T-helper 22 cell (primary cell): ENCODE data around the gene SYNE2.
"Not testable (repeated sequence)": the region's sequence is repeated elsewhere in the genome, so short reads cannot be mapped to it uniquely, and the experiment has no call there.

Experiments
- DNase-seq: peaks from one replicate; pipeline ENCODE4 v3.0.0-alpha.2; 2020; ENCODE audit warnings: low read depth

Gene SYNE2

DNA sequence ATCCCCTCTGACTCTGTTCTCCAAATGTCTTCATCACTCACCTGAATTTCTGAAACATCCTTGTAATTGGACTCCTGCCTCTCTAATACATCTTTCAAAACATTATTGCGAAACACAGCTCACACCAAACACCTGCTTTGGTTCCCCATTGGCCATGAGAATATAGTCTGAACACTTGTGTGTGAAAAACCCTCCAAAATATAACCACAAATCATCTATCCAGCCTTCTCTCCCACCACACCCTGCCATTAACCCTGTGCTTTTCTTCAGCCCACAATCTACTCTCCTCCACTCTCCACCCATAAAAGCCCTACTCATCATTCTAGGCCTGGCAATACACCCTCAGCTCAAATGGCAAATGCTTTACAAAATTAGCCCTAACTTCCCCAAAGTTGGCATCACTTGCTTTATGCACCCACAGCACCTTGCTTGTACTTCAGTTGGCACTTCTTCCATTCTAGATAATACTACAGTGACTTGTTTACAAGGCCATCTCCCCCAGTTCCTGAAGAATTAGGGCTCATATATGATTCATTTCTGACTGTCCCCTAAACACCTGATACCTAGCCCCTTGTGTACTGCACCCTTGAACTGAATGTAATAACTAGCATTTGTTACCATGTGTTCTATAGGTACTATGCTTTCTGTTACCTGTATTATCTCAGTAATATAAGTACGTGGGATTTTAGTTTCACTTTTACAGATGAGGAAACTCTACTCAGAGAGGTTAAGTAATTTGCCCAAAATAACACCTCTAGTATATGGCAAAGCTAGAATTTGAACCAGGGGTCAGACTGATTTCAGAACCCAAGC, 17.3 kb downstream of the SYNE2 start:
- not testable (repeated sequence) for DNase-seq

- DNase-seq = not testable (repeated sequence)
Measured at GRCh38 chr14:63870753-63871037, 17.9 kb downstream of the SYNE2 start.

GRCh38 chr14:63874223-63874622, 21.4 kb downstream of the SYNE2 start:
- no peak for DNase-seq

DNA sequence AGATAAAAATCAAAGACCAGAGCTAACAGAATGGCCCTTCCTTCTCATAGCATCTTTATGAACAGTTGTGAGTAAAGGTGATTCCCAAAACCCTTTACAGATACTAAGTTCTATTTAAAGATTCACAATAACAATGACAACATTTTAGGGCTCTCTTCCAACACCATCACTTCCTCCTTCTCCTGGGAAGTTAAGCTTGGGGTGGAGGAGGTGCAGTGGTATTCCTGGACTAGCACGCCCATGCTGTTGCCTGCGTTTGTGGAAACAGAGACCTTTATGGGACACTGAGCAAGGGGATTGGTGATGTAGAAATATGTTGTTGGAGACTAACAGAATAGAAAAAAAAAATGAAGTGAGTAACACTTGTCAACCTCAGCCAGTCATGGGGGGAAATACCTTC, 22.5 kb downstream of the SYNE2 start:
- no peak for DNase-seq

- no peak for DNase-seq
Measured at GRCh38 chr14:63877550-63877939, 24.7 kb downstream of the SYNE2 start.

- no peak for DNase-seq
Measured at GRCh38 chr14:63878052-63878451, 25.2 kb downstream of the SYNE2 start.

- no peak for DNase-seq
Measured at GRCh38 chr14:63878792-63879191, 26.0 kb downstream of the SYNE2 start.

DNA sequence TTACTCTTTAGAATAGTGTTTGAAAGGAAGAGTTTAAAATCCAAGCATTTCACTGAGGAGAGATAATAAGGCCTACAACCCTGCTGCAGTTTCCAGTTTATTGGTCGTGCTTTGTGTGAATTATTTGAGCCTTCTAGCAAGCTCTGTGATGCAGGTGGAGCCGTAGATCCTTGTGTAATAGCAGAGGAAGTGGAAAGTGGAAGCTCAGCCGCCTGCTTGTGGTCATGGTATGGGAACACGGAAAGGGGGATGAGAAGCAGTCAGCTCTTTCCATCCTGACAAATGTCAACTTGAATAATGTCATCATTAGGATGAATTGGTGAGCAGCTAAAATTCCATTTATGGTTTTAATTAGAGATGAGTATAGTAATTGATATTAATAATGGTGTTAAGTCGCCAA, 29.1 kb downstream of the SYNE2 start:
- DNase-seq = no peak

DNA sequence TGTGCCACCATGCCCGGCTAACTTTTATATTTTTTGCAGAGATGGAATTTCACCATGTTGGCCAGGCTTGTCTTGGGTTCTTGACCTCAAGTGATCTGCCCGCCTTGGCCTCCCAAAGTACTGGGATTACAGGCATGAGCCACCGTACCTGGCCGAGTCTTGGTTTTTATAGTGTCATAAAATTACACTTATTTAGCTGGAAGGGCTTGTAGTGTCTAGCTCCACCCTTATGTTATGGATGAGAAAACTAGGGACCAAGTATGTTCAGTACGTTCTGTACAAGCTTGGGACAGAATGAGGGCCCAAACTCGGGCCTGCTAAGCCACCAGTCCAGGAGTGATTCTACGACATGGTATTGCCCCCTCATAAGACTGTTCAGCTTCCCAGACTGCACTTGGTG, 35.1 kb downstream of the SYNE2 start:
- DNase-seq = no peak

- DNase-seq = no peak
Measured at GRCh38 chr14:63890553-63890952, 37.7 kb downstream of the SYNE2 start.

GRCh38 chr14:63891148-63891975, 38.6 kb downstream of the SYNE2 start:
- no peak for DNase-seq

DNA sequence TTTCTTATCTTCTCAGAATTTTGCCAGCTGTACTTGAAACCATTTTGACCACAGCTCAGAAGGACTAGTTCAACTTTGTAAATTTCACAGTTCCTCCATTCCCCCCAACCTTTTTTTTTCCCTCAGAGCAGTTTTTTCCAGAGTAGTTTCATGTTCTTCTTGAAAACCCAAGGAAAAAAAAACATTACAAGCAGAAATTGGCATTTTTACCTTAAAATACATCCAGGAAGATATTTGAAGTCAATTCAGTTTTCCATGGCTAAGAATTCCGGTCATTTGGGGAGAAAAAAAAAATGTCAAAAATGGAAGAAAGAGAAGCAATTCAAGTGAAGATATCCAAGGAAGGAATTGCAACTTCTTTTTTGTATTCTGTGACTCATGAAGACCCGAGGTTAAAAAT, 39.5 kb downstream of the SYNE2 start:
- DNase-seq = no peak

- no peak for DNase-seq
Measured at GRCh38 chr14:63893701-63894458, 41.1 kb downstream of the SYNE2 start.

DNA sequence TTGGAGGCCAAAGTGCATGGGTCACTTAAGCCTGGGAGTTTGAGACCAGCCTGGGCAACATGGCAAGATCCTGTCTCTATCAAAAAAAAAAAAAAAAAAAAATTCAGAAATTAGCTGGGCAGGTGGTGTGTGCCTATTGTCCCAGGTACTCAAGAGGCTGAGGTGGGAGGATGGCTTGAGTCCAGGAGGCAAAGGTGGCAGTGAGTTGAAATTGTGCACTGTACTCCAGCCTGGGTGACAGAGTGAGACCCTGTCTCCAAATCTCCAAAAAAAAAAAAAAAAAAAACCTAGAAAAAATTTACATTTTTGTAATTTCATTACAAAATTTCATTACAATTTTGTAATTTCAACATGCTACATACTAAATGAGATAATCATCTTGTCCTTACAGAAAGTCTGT, 42.7 kb downstream of the SYNE2 start:
- DNase-seq = no peak

DNA sequence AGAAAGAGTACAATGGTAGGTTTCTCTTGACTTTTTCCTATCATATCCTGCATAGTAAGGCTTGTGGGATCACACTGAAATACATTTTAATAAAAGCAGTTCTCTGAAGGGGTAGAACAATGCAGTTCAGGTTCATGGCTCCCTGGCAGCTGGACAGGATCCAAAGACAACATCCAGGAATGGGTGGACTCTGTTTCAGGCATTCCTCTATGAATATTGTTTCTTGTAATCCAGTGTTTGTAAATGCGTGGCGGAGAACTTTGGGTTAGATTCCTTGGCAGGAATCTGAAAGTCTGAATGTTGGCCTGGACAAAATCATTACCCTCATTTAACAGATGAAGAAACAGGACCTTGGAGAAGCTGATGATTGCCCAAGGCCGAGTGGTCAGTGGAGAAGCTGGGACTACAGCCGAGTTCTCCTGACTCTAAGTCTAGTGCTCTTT, 43.5 kb downstream of the SYNE2 start:
- no peak for DNase-seq

DNA sequence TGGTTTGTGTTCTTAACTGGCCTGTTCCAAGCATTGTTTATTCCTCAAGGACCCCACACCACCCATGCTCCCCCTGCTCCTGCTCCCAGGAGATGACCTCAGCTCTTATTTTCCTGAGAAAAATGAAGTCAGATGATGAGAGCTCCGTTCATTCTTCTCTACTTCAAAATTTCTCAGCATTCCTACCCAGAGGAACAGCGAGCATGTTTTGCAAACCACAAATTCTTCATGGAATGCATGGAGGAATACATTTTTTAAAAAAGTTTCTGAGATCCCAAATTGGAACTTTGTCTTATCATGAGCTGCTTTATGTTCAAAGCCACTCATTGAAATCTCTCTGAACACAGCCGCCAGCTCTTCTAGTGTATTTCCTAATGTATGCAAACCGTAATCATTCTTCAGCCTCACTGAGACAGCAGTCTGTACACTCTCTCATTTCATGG, 44.9 kb downstream of the SYNE2 start:
- DNase-seq = no peak

GRCh38 chr14:63899953-63900352, 47.1 kb downstream of the SYNE2 start:
- no peak for DNase-seq

- no peak for DNase-seq
Measured at GRCh38 chr14:63901434-63902085, 48.8 kb downstream of the SYNE2 start.

GRCh38 chr14:63902375-63902976, 49.7 kb downstream of the SYNE2 start:
- no peak for DNase-seq

GRCh38 chr14:63904724-63905123, 51.9 kb downstream of the SYNE2 start:
- DNase-seq = no peak

DNA sequence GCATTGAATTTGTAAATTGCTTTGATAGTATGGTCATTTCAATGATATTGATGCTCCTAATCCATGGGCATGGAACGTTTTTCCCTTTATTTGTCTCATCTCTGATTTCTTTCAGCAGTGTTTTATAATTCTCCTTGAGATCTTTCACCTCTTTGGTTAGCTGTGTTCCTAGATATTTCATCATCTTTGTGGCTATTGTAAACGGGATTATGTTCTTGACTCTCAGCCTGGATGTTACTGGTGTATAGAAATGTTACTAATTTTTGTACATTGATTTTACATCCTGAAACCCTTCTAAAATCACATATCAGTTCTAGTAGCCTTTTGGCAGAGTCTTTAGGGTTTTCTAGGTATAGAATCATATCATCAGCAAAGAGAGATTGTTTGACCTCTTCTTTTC, 52.6 kb downstream of the SYNE2 start:
- DNase-seq = no peak
